Renal cortex interstitium (tissue), 15 donors: ENCODE data around the gene FAM83E. TPM values are rescaled to one million over a fixed set of nuclear protein-coding genes. Genes with fewer than 3 reads are reported as not detected.
"Not testable (repeated sequence)": the region's sequence is repeated elsewhere in the genome, so short reads cannot be mapped to it uniquely, and the experiment has no call there.

ENCODE experiments used
- DNase-seq, 11 donors: peaks; one replicate each; pipeline ENCODE4 v3.0.0-alpha.2; 2013; ENCODE audit warnings: low read depth in 9 of 11, low spot score in 4 of 11; ENCODE audit errors: extremely low read depth in 1 of 11
- long read RNA-seq, 16 experiments: transcript quantifications; one replicate each; lab custom pipeline, GENCODE V29; 2026
- polyA plus RNA-seq, 3 donors: library from polyadenylated mRNA; unstranded; fragments of 120-200 nt; gene quantifications; one replicate each; pipeline ENCODE4 v1.2.1, GENCODE V29; 2013; ENCODE audit not compliant: insufficient read length in 3 of 3

Gene FAM83E
- 1 to 10 TPM in 2 of 3 donors, under 1 TPM in 1; 0.88 to 1.2 (median 1.1) TPM for polyA plus RNA-seq
- long read RNA-seq, donor 1, partial matches to known transcripts: 0 of 1 reads
- long read RNA-seq, donor 1, other reads (novel, unspliced or antisense): 0 of 1 reads
- long read RNA-seq, donor 2: 0 reads
- long read RNA-seq, donor 3, partial matches to known transcripts: 0 of 1 reads
- long read RNA-seq, donor 3, other reads (novel, unspliced or antisense): 0 of 1 reads
- long read RNA-seq, donor 4: 0 reads
- long read RNA-seq, donor 5: 0 reads
- long read RNA-seq, donor 6: 0 reads
- long read RNA-seq, donor 7: 0 reads
- long read RNA-seq, donor 8, partial matches to known transcripts: 0 of 1 reads
- long read RNA-seq, donor 8, other reads (novel, unspliced or antisense): 0 of 1 reads
- long read RNA-seq, donor 9, partial matches to known transcripts: 0 of 1 reads
- long read RNA-seq, donor 9, other reads (novel, unspliced or antisense): 0 of 1 reads
- long read RNA-seq, donor 10: 0 reads
- long read RNA-seq, donor 11: 0 reads
- long read RNA-seq, donor 12: 0 reads
- long read RNA-seq, donor 13: 0 reads
- long read RNA-seq, donor 14: 0 reads
- long read RNA-seq, donor 15: 0 reads
- long read RNA-seq, donor 16, partial matches to known transcripts: 0 of 2 reads
- long read RNA-seq, donor 16, other reads (novel, unspliced or antisense): 0 of 2 reads

DNA sequence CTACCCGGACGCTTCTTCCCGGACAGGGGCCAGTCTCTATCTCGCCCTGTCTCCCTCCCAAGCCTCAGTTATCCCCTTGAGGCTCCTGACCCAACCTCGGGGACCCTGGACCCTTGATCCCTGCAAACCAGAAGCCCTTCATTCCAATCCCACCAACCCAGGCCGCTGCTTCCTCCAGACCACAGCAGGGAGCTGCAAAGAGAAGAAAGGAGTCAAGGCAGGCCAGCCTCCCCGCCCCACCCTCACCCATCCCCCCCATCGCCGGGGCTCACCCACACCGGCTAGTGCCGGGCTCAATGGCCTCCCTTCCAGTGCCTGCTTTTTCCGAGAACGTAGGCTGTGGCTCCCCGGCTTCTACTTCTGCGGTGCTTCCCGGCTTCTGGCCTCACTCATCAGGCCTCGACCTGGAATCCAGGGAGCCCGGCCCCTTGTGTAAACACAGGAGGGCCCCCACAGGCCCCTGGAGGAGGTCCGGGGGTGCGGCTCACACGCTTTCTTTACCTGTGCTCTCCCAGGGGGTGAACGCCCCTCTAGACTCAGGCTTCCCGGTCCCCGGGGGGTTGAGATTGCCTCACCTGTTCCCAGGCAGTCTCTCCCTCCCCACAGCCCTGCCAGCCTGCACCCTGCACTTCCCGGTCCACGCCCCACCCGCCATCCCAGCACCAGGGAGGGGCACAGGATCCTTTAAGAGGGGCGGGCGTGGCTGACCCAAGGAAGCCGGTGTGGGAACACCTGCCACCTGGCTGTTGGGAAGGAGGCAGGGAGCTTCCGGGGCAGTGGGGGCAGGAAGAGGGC is at the start of gene FAM83E:
Gene FAM83E, minus strand, starts transcription at position 641 of the 795 bp plus-strand sequence. CDS start 1,704 bp downstream, outside the sequence.
- DNase-seq: no peak

DNA sequence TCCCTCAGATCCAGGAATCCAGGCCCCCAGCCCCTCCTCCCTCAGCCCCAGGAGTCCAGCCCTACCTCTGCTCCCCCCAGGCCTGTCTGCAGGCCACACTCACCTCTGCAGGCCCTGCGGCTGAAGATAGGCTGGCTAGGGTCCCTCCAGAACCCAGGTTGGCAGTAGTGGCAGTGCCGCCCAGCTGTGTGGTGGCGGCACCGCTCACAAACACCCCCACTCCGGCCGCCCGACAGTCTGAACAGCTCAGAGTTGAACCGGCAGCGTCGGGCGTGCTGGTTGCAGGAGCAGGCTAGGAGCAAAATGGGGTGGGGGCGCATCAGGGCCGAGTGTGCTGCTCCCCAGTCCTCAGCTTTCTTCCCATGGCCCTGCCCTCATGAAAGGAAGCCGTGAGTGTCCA is 49.6 kb upstream of the FAM83E start:
- no peak for DNase-seq

DNA sequence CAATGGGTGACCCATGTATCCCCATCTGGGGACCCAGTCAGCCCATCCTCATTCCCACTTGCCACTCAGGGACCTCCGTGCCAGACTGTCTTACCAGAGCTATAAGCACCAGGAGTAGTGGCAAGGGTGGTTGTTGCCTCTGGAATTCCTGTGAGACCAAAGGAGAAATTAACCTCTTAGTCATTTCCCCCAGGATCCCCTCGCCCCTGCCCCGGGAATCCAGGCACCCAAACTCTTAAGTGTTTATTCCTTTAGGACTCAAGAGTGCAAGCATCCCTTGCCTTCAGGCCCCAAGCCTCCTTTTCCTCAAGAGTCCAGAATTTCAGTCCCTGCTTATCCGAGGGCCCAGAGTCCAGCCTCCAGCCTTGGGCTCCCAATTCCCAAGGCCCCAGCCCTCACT is 48.8 kb upstream of the FAM83E start:
- DNase-seq: no peak

DNA sequence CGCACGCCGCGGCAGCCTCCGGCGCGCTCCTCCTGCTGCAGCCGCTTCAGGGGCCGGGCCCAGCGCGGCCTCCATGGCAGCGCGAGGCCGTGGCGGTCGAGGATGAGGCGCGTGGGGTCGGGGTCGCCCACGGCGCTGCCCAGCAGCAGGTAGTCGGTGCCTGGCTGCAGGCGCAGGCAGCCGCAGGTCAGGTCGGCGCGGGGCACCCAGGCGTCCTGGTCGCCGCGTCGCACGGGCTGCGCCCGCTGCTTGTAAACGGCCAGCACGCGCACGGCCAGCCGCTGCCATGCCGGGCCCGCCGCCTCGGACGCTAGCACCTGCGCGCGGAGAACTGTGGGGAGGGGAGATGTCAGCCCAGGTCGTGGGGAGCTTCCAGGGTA is 46.8 kb upstream of the FAM83E start:
- DNase-seq: no peak

DNA sequence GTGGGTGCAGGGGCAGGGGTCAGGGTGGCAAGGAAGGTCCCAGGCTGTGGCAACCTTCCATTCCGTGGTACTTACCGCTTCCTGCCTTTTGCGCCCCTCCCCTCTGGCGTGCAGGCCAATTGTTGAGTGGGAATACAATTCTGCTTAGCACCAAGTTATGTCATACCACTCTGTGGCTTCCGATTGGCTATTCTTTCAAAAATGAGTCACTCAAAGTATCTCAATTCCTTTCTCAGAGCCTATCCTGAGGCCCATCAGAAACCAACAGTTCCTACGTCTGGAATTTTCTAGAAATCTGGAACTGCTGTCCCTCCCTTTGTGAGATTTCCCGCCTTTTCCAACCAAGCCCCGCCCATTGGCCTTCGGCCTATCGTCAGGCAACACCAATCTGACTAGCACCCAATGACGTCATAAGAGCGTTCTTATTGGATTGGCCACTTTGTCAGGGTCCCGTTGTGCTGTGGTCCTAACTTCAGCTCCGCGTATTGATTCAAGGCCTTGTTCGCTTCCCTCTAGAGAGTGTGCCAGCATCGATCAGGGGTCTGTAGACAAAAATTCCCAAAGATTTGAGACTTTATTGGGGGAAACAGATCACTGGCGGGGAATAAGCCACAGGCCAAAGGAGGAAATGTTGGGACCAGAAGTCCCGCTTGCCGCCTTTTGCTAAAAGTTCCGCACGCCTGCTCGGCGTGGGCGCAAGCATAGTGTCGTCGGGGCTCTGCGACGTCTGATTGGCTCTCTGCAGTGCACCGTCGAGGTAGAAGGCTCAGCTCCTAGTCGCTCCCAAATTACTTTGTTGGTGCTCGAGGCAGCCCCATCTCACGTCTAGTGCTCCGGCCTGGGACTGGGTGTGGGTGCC is 46.2 kb upstream of the FAM83E start:
- peak in 4 of 11 donors; percentile 60 to 78 (median 64) for DNase-seq

DNA sequence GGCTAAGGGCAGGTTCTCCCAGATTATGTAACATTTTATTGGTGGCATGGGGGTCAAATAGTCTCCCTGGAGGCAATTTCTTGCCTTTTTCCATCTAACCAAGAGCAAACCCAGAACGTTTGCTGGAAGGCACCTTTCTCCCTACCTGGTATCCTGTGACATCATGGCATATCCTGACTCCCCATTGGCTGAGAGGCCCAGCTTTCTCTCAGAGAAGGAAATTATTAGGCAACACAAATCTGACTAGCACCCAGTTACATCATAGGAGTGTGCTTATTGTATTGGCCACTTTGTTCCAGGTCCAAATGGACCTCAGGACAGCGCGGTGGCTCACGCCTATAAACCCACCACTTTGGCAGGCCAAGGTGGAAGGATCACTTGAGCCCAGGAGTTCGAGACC is 44.9 kb upstream of the FAM83E start:
- no peak for DNase-seq

DNA sequence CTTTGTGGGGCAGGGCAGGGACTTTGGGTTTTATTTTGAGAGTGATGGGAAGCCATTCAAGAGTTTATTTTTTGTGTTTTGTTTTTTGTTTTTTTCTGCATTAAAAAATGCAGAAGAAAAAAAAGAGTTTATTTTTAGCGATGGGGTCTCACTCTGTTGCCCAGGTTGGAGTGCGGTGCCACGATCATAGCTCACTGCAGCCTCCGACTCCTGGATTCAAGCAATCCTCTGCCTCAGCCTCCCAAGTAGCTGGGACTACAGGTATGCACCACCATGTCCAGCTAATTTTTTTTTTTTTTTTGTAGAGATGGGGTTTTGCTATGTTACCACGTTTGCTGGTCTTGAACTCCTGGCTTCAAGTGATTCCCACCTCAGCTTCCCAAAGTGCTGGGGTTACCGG is 43.6 kb upstream of the FAM83E start:
- no peak for DNase-seq

DNA sequence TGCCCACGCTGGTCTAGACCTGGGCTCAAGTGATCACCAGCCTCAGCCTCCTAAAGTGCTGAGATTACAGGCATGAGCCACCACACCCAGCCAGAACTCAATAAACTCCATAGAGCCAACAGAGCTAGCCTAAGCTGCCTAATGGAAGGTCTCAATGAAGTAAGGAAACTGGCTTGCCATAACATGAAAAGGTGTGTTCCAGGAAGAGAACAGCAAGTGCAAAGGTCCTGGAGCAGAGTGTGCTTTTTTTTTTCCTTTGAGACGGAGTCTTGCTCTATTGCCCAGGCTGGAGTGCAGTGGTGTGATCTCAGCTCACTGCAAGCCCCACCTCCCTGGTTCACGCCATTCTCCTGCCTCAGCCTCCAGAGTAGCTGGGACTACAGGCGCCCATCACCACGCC is 43.0 kb upstream of the FAM83E start:
- DNase-seq: not testable (repeated sequence)

DNA sequence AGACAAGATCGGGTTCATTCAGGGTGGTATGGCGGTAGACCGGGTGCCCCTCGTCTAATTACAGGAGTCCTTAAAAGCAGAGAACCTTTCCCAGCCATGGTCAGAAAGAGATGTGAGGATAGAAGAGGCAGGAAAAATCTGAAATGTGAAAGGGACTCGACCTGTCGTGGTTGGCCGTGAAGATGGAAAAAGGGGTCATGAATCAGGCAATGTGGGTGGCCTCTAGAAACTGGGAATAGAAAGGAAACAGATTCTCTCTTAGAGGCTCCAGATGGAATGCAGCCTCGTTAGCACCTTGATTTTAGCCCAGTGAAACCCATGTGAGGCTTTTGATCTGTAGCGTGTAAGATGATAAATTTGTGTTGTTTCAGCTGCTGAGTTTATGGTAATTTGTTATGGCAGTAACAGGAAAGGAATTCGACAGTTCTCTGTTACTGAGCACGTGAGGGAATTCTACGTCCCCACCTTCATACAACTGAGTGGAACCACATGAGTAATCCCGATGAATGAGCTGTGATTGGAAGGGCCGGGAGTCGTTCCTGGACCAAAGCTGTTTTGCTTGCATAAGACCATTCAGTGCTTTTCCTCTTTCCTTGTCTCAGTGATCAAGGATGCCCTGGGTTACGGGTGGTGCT is 42.1 kb upstream of the FAM83E start:
- peak in 3 of 11 donors; percentile 67 to 73 (median 69) for DNase-seq

DNA sequence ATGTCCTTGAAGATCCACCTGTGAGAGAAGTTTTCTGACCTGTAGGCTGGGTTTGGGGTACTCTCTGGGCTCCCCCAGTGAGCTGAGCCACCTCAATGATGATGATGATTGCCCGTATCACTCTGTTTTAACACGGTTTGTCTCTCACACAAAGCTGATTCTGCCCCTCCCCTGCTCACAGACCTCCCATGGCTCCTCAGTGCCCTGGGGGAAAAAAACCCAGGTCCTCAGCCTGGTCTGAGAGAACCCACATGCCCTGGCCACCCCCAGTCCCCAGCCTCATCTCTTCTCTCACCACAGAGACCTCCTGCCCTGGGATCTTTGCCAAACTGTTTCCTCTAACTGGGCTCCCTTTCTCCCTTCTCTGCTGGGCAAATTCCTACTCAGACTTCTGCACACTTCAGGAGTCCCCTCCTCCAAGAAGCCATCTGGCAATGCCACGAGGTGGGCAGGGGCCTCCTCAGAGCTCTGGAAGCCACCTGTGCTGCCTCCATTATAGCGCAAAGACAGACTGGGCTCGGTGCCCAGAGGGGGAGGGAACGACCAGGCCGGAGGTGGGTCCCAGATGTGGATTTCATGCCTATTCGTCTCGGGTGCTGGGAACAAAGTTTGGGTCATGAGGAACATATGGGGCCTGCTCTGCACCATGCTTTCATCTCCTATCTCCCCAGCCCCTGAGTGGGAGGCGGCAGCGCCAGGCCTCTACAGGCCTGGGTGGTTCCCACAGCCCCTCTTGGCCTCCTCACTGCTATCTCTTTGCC is 39.6 kb upstream of the FAM83E start:
- no peak for DNase-seq

DNA sequence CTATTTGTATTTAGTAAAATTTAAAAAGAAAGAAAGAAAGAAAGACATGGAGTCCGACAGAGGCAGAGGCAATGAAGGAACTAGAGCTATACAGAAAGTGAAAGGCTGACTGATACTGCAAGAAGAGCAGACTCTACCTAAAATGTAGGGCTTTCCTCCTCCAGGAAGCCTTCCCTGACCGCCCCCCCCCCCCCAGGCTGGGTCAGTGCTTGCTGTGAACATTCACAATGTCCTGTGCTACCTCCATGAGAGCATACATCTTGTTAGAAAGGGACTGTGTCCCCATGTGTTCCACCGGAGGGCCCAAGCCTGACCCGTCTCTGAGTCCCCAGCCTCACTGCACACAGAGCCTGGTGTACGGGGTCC is 36.8 kb upstream of the FAM83E start:
- DNase-seq: no peak

DNA sequence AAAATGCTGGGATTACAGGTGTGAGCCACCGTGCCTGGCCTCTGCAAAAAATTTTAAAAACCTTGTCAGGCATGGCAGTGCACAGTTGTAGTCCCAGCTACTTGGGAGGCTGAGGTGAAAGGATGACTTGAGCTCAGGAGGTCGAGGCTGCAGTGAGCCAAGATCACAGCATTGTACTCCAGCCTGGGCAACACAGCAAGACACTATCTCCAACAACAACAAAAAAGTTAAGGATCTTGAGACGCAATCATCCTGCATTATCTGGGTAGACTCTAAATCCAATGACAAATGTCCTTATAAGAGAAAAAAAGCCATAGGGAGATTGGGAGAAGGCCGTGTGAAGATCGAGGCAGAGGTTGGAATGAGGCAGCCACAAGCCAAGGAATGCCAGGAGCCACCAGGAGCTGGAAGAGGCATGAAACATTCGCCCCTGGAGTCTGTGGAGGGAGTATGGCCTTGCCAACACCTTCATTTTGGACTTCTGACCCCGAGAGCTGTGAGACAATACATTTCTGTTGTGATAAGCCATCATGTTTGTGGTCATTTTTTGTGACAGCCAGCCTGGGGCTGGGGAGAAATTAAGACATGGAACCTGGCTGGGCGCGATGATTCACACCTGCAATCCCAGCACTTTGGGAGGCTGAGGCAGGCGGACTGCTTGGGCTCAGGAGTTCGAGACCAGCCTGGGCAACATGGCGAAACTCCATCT is 36.3 kb upstream of the FAM83E start:
- DNase-seq: no peak

DNA sequence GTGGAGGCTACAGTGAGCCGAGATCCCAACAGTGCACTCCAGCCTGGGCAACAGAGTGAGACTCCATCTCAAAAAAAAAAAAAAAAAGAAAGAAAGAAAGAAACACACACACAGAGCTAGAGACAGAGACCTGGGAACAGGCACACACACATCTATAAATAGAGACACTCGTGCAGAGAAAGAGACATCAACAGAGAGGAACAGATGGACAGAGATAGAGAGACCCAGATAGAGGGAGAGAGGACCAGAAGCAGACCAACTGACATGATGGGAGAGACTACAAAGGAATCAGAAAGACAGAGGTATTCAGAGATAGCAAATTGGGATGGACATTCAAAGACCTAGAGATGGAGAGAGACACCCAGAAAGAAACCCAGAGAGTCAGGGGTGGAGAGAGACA is 33.3 kb upstream of the FAM83E start:
- DNase-seq: no peak

DNA sequence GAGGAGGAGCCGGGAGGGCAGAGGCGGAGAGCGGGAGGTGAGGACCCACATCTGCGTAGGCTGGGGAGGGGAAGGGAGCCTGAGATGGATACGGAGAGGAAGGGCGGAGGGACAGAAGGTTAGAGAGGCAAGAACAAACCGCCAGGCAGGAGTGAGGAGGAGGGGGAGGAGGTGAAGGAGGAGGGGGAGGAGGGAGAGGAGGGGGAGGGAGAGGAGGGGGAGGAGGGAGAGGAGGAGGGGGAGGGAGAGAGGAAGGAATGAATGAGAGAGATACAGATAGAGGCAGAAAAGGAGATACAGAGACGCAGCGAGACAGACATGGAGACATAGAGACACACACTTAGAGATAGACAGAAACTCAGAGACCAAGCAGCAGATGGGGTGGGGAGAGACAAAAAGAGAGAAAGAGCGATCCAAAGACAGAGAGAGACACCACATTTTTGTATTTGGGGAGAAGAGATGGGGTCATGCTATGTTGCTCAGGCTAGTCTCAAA is 31.9 kb upstream of the FAM83E start:
- DNase-seq: no peak

DNA sequence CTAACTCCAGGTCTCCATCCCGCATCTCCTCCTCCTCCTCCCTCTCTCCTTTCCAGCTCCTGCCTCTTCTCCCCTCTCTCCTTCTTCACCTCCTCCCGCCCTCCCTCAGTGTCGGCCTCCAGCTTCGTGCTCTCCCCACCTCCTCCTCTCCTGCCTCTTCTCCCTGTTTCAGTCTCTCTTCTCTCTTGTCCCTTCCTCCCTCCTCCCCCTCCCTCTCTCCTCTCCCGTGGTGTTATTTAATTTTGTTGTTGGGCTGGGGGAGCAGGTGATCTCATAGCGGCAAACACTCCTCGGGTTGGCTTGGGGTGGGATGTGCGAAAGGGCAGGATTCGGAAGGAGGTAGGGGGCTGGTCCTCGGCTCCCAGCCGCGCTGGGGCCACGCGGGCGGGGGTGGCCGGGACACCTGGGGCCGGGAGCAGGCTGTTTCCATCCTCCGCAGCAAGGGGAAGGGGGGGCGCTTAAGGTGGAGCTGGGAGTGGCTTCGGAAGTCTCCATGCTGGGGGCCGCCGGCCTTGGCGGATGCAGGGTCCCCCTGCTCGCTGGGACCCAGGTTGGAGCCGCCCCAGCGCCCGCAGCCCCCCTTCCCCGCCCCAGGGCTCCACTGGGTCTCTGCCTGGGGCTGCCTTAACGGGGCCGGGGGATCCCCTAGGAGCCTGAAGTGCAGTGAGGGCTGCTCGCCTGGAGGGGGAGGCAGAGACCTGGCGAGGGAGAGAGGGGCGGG is 31.3 kb upstream of the FAM83E start, which contains the start of gene CA11:
Gene CA11, minus strand, starts transcription at position 187 of the 721 bp plus-strand sequence. CDS start 555 bp downstream, outside the sequence.
- DNase-seq: peak in 9 of 11 donors; percentile 82 to 92 (median 89)

DNA sequence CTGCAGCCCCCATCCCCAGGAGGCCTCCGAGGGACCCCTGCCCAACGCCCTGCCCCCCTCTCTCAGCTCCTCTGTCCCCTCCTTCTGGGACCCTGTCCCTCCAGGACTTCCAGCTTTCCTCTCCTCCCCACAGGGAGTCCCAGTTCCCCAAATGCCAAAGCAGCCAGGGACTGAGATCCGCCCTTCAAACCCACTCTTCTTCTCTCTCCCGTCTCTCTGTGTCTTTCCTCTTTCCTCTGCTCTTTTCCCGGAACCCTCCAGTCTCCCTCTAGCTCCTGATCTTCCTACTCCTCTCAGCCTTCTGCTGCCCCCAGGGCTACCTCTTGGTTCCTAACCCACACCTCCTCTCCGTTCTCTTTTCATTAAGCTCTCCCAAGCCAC is 30.7 kb upstream of the FAM83E start:
- DNase-seq: no peak
